Fibroblast of peridontal ligament (primary cell): ENCODE measurements around the gene CACTIN.
"Not testable (repeated sequence)": the region's sequence is repeated elsewhere in the genome, so short reads cannot be mapped to it uniquely, and the experiment has no call there.

Experiments used
- DNase-seq: peaks from one replicate; pipeline ENCODE4 v3.0.0-alpha.2; 2010; ENCODE audit errors: extremely low read depth

The CACTIN gene

DNA sequence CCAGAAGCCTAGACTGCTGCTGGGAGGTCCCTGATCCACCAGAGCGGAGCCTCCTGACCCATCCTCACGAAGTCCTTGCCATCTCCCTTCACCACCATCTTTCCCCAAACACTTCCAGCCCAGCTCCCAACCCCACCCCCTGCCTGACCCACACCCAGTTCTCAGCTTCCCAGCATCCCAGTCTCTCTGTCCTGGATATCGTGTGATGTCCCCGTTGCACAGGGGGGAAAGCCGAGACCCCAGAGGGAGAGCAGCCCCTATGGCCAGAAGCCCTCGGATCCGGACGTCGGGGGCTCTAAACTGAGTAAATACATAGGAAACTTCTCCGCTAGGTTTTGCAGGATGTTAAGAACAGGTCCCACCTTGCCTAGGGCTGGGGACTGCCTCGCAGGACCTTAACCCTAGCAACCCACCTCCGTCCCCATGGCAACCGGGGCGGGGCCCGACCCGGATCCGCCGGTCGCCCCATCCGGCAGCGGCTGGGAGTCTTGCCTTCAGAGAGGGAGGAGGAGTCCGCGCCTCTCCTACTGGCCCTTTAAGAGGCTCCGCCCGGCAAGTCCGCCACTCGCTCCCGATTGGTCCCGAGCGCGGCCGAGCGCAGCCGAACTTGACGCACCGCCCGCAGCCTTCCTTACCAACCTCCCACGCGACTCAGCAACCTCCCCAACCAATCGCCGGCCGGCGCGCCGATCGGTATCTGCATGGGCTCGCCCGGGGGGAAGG, 54.3 kb downstream of the CACTIN start:
- peak; percentile 99 for DNase-seq

DNA sequence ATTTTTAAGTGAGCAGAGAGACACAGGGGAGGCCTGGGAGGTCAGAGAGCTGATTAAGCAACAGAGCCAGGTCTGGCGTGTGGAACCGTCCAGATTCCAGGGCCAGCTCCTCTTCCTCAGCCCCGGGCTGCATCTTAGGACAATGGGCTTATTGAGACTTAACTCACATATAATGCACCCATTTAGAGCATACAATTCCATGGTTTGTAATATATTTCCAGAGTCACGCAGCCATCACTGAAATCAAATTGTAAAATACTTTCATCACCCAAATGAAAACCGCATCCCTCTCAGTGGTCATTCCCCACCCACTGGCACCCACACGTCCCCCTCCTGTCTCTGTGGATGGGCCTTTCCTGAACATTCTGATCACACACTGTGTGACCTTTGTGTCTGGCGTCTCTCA, 56.0 kb downstream of the CACTIN start:
- DNase-seq = no peak

DNA sequence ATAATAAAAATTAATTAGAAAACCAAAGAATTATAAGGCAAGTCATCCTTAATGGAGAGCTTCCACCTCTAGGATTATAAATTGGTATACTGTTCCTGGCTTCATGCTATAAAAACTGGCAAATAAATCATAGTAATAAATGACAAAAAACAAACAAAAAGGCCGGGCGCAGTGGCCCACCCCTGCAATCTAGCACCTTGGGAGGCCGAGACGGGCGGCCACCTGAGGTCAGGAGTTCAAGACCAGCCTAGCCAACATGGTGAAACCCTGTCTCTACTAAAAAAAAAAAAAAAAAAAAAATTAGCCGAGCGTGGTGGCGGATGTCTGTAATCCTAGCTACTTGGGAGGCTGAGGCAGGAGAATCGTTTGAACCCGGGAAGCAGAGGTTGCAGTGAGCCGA, 56.5 kb downstream of the CACTIN start:
- not testable (repeated sequence) for DNase-seq

DNA sequence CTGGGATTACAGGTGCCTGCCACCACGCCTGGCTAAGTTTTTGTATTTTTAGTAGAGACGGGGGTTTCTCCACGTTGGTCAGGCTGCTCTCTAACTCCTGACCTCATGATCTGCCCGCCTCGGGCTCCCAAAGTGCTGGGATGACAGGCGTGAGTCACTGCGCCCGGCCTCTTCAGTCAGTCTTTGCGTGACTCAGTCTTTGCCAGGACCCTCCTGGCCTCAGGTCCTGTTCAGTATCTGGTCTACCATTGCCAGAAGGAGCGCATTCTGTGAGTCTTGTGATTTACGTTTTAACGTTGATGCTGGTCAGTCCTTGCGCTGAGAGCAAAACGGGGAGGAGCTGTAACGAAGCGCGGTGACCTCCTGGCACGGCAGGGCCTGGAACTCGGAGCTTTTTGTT, 61.5 kb downstream of the CACTIN start:
- no peak for DNase-seq

DNA sequence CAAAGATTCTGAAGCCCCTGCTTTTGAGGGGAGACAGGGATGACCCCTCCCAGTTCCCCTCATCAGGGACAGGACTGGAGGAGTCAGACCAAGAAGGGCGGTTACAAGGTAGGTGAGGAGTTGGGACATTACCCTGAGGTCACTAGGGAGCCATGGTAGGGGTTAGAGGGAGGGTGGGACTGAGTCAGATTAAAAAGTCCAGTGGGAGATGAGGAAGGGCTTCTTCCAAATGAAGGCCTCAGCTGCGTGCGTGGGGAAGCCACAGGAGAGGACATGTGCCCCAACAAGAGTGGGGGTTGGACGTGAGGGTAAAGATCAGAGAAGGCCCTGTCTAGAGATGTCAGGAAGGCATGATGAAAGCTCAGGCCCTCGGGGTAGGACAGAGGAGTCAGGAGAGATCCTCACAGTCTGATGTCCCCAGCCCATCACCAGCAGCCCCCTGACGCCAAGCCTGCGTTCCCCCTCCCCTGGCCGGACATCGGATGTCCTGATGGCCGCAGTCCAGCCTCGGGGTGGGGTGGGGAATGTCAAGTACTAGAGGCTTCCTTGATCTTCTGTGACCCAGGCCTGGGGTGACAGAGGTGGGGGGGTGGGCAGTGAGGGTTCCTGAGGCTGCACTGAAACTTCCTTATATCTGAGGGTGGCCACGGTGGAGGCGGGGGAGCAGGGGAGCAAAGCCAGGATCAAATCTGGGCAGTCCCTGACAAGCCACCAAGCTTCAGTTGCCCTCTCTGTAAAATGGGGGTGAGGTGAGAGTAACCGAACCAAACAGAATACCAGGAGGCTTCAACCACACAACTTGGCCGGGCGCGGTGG, 62.7 kb downstream of the CACTIN start:
- DNase-seq = no peak
